Fibroblast of villous mesenchyme (primary cell): ENCODE results near the gene GINS1. TPM values are rescaled to one million over a fixed set of nuclear protein-coding genes. Genes with fewer than 3 reads are reported as not detected.

Experiments used
- DNase-seq: peaks from one replicate; pipeline ENCODE4 v3.0.0-alpha.2; 2010; ENCODE audit warnings: low read depth
- H3K4me3 ChIP-seq: 2 replicates; pipeline ENCODE4 v1.5.1; 2011; ENCODE audit warnings: low read depth, mild to moderate bottlenecking, low read length
- total RNA-seq: library from RNA; depleted of rRNA; stranded (reverse); fragments of >200 nt; gene quantifications from 2 replicates; pipeline ENCODE4 v1.2.3, GENCODE V29; 2012
- TF ChIP-seq, protein P1 (sequence below): IDR thresholded peaks from 2 replicates; pipeline ENCODE4 v1.5.1; 2012; ENCODE audit warnings: low read depth, mild to moderate bottlenecking, low read length; ENCODE audit not compliant: insufficient read depth

Gene GINS1
- total RNA-seq, 1 donor, result 13.8 TPM

DNA sequence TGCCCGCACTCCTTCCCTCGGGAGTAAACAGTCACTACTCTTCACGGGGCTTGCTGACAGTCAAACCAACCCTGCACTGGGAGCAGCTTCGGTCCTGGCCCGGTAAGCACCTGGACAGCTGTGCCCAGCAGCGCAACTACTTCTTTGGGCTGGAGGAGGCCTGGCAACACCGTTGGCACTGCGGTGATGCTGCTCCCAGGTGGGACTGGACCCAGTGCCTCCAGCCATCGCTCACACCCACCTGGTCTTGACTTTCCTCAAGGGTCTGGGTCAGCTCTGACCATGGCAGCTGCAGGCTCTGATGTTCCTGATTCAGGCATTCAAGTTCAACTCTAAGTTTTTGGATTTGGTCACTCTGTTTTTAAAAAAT, 53.8 kb downstream of the GINS1 start:
- no peak for DNase-seq
- H3K4me3 ChIP-seq, result no peak overlapping the region
- TF ChIP-seq, protein P1, sequence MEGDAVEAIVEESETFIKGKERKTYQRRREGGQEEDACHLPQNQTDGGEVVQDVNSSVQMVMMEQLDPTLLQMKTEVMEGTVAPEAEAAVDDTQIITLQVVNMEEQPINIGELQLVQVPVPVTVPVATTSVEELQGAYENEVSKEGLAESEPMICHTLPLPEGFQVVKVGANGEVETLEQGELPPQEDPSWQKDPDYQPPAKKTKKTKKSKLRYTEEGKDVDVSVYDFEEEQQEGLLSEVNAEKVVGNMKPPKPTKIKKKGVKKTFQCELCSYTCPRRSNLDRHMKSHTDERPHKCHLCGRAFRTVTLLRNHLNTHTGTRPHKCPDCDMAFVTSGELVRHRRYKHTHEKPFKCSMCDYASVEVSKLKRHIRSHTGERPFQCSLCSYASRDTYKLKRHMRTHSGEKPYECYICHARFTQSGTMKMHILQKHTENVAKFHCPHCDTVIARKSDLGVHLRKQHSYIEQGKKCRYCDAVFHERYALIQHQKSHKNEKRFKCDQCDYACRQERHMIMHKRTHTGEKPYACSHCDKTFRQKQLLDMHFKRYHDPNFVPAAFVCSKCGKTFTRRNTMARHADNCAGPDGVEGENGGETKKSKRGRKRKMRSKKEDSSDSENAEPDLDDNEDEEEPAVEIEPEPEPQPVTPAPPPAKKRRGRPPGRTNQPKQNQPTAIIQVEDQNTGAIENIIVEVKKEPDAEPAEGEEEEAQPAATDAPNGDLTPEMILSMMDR, result no peak

DNA sequence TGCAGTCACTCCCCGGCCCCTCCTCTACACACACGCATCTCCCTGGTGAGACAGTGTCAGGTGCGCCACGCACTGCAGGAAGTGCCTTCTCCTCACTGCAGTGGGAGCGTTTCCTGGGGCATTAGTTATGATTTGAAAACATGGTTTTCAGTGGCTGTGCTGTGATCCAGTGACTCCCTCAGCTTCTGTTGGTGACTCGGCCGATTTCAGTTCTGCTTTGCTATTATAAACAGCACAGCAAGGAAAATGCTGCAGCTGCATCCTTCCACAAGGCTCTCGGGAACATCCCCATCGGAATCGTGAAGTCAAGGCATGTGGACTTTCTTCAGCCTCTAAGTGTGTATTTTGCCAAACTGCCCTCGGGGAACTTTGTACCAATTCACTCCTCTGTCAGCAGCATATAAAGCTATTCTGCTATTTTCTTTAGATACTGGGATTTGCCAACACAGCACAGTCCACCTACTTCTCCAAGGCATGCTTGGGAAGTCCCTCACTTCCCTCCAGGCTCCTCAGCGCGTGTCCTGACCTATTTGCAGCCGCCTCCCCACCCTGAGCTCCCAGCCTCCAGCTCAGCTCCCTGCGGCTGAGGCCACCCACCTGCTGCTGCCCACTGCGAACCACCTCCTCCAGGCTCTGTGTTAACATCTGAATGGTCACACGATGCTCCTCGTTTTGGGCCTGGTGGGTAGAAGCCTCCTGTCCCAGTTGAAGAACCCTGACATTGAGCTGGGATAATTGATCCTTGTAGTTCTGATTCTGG, 54.5 kb downstream of the GINS1 start:
- no peak overlapping the region for H3K4me3 ChIP-seq
- TF ChIP-seq, protein P1, result no peak
- DNase-seq, result no peak

DNA sequence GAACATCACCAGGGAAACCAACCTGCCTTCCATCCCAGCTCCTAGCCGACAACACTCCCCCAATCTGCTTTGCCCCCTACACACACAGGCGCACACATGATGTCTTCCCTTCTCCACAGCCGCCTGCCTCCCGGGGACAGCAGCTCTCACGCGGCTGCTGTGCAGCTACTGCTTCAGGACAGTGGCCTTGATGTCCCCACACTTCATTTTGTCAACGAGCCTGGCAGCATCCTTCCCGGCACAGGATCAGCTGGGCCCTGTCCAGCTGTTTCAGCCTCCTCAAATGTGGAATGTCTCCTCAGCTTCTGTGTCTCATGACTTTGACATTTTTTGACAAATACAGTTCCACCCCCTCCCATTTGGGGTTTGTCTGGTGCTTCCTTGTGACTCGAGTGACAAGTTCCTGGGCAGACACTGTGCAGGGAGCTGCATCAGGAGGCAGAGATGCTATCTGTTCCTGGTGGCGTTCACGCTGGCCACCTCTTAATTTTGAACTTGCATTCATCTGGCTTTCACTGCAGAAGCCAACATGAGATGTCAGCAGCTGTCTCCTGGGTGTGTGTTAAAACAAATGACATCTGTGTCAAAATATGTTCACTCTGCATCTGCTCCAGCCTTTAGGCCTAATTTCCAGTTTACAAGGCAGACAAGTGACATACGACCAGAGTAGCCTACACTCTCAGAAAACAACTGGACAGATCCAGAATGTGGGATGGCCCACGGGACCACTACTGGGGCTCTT, 57.2 kb downstream of the GINS1 start:
- no peak overlapping the region for H3K4me3 ChIP-seq
- DNase-seq, result peak; percentile 2
- TF ChIP-seq, protein P1, result no peak

DNA sequence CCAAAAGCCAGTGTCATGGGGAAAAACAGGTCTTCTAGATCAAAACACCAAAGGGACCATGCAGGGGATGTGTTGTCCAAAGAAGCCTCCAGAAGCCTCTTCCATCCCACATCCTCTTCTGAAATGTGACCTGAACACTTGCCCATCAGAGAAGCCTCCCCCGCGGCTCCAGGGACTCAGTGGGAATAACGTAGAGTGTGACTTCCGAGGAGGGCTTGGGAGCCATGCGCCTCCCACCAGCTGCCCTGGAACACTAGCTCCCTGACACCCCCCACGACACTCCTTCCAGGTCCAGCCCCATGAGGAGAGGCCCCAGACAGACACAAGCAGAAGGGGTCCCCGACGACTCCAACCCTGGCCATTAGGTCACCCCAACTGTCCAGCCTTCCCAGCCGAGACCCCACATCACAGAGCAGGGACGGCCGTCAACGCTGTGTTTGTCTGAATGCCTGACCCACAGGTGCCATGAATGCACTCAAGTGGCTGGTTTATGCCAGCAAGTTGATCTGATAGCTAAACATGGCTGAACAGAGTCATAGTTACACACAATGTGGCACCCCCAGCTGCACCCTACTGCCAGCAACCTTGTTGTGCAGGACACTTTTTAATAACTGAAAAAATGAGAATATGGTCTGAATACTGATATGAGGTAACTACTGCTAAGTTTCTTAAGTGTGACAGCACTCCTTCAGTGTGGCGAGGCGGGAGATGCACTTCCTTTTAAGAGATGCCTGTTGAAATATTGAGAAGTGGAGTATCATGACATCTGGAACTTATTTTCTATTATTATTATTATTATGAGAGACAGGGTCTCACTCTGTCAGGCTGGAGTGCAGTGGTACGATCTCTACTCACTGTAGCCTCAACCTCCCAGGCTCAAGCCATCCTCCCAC, 58.0 kb downstream of the GINS1 start:
- DNase-seq, result no peak
- no peak overlapping the region for H3K4me3 ChIP-seq
- TF ChIP-seq, protein P1, result no peak

DNA sequence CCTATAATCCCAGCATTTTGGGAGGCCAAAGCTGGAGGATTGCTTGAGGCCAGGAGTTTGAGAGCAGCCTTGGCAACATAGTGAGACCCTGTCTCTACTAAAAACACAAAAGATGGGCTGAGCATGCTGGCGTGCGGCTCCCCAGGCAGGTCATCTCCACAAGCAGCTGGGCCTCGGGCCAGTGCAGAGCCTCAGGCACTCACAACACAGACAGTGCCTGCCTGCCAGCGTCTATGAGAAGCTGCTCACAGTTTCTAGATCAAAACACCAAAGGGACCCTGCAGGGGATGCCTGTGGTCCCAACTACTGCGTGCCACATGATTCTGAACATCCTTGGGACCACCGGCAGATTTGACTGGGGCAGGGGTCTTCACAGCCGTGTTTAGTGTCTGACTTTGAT, 59.4 kb downstream of the GINS1 start:
- no peak for DNase-seq
- TF ChIP-seq, protein P1, result no peak
- no peak overlapping the region for H3K4me3 ChIP-seq

DNA sequence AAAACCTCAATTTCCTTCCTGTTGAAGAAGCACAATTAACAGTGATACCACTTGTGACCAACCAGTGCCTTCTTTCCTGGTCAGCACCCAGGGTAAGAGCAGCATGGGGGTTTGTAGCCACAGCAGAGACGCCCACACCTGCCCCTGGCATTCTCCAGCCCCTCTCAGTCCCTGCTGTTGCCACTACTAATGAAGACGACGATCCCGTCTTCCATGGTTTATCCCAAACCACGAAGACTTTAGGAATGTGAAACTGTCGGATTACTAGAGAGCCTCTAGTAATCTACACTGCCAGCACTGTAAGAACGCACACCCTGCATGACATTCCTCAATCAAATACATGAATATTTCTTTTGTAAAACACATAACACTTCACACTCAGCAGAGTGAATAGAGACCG, 60.0 kb downstream of the GINS1 start:
- DNase-seq, result no peak
- H3K4me3 ChIP-seq, result no peak overlapping the region
- TF ChIP-seq, protein P1, result no peak
